Activated CD8-positive, alpha-beta memory T cell treated with anti-CD3 and anti-CD28 coated beads, Interleukin-2, amount 50 U/mL, for 1 hour (primary cell): ENCODE data around the gene ANKRD31.
"Not testable (repeated sequence)": the region's sequence is repeated elsewhere in the genome, so short reads cannot be mapped to it uniquely, and the experiment has no call there.

ENCODE experiments used
- DNase-seq: peaks from one replicate; pipeline ENCODE4 v3.0.0-alpha.2; 2020; ENCODE audit errors: extremely low read depth

The ANKRD31 gene

GRCh38 chr5:75152860-75153259 is 83.8 kb downstream of the ANKRD31 start:
- DNase-seq: no peak

- DNase-seq: no peak
These were observed 88.6 kb downstream of the ANKRD31 start for GRCh38 chr5:75148051-75148450.

- DNase-seq: no peak
These were observed 94.0 kb downstream of the ANKRD31 start for GRCh38 chr5:75142566-75143136.

GRCh38 chr5:75140277-75140676 is 96.4 kb downstream of the ANKRD31 start:
- DNase-seq: no peak

- DNase-seq: no peak
These were observed 98.0 kb downstream of the ANKRD31 start for GRCh38 chr5:75138689-75139088.

- no peak for DNase-seq
These were observed 105.8 kb downstream of the ANKRD31 start for GRCh38 chr5:75130818-75131349.

- no peak for DNase-seq
These were observed 119.8 kb downstream of the ANKRD31 start for GRCh38 chr5:75116856-75117255.

- not testable (repeated sequence) for DNase-seq
These were observed 122.4 kb downstream of the ANKRD31 start for GRCh38 chr5:75114311-75114710.

- no peak for DNase-seq
These were observed 123.1 kb downstream of the ANKRD31 start for GRCh38 chr5:75113354-75114113.

GRCh38 chr5:75108931-75109596 is 127.6 kb downstream of the ANKRD31 start:
- DNase-seq: no peak

GRCh38 chr5:75108515-75108914 is 128.2 kb downstream of the ANKRD31 start:
- DNase-seq: no peak

GRCh38 chr5:75095956-75096355 is 140.7 kb downstream of the ANKRD31 start:
- not testable (repeated sequence) for DNase-seq

GRCh38 chr5:75091597-75091996 is 145.1 kb downstream of the ANKRD31 start:
- no peak for DNase-seq

- no peak for DNase-seq
These were observed 147.0 kb downstream of the ANKRD31 start for GRCh38 chr5:75089662-75090061.

- DNase-seq: no peak
These were observed 147.5 kb downstream of the ANKRD31 start for GRCh38 chr5:75089137-75089536.

- DNase-seq: no peak
These were observed 148.0 kb downstream of the ANKRD31 start for GRCh38 chr5:75088648-75089047.

GRCh38 chr5:75081510-75081909 is 155.2 kb downstream of the ANKRD31 start:
- no peak for DNase-seq

- not testable (repeated sequence) for DNase-seq
These were observed 157.3 kb downstream of the ANKRD31 start for GRCh38 chr5:75079346-75079745.

- no peak for DNase-seq
These were observed 158.7 kb downstream of the ANKRD31 start for GRCh38 chr5:75078027-75078426.

- no peak for DNase-seq
These were observed 164.6 kb downstream of the ANKRD31 start for GRCh38 chr5:75072061-75072460.

GRCh38 chr5:75071100-75071499 is 165.6 kb downstream of the ANKRD31 start:
- no peak for DNase-seq

- DNase-seq: no peak
These were observed 169.2 kb downstream of the ANKRD31 start for GRCh38 chr5:75067434-75067833.
